Measurements from ENCODE around the gene CLIC5. TPM values are rescaled to one million over a fixed set of nuclear protein-coding genes. Genes with fewer than 3 reads are reported as not detected.

Gene CLIC5
- polyA plus RNA-seq, 3 donors, result not detected

- Histone ChIP-seq H3K9me3 (replicated peaks in 1 of 2; ENCODE audit: control insufficient read depth in 1 of 2, insufficient read depth in 1 of 2, low read length in 2 of 2) (no peaks in the 10 kb centered on the region), H3K27ac (ENCODE audit: low read depth in 1 of 2, low read length in 2 of 2) (no peak overlapping the region), H3K27me3 (ENCODE audit: control insufficient read depth in 2 of 2, insufficient read depth in 2 of 2, low read length in 2 of 2) (no peaks in the 10 kb centered on the region), H4K20me1 (ENCODE audit: insufficient read depth, low read length) (no peaks in the 10 kb centered on the region), H3K36me3 (replicated peaks in 1 of 2; ENCODE audit: control insufficient read depth in 1 of 2, insufficient read depth in 2 of 2, low read length in 2 of 2) (no peaks in the 10 kb centered on the region), H3K4me1 (ENCODE audit: control insufficient read depth in 1 of 2, insufficient read depth in 2 of 2, low read length in 2 of 2) (no peaks in the 10 kb centered on the region), H3K4me2 (replicated peaks; ENCODE audit: extremely low read depth, low read length, poor library complexity, severe bottlenecking) (no peak overlapping the region), H2AFZ (ENCODE audit: insufficient read depth, low read depth, low read length, poor library complexity, severe bottlenecking) (no peak overlapping the region), H3K9ac (ENCODE audit: insufficient read depth, low read length, poor library complexity, severe bottlenecking) (no peak overlapping the region), H3K79me2 (ENCODE audit: insufficient read depth, low read length) (no peaks in the 10 kb centered on the region), H3K4me3 (replicated peaks in 1 of 3; ENCODE audit: low read depth in 2 of 3, low read length in 3 of 3) (no peak overlapping the region)
- intact Hi-C loops (cut with micrococcal nuclease), result no loop called here
- WGBS (ENCODE audit: insufficient coverage), result no CpG with 5 or more reads among the region's 1 CpG
- DNase-seq, result no peak
- H3K4me1 Mint-ChIP-seq, result no peaks in the 10 kb centered on the region
- no peak for TF ChIP-seq CTCF (IDR thresholded peaks at IDR 0.05)
- peaks cover 0 to 2% (median 0%) of the 10 kb centered on the region in 7 donors for H3K9me3 Mint-ChIP-seq
- no peak overlapping the region for H3K4me3 Mint-ChIP-seq
- H3K27me3 Mint-ChIP-seq (ENCODE audit: low read depth in 3 of 3), result peaks cover 0 to 1% (median 1%) of the 10 kb centered on the region in 3 donors
- H3K36me3 Mint-ChIP-seq, result no peaks in the 10 kb centered on the region
- H3K27ac Mint-ChIP-seq, result no peak overlapping the region
These were observed 19.6 kb upstream of the CLIC5 start for GRCh38 chr6:46035242-46035641.

- Mint-ChIP-seq H3K27me3 (ENCODE audit: low read depth in 3 of 3) (peaks cover 0 to 3% (median 1%) of the 10 kb centered on the region in 3 donors), H3K27ac (no peak overlapping the region), H3K4me1 (no peaks in the 10 kb centered on the region), H3K9me3 (peaks cover 0 to 3% (median 0%) of the 10 kb centered on the region in 7 donors), H3K36me3 (no peaks in the 10 kb centered on the region), H3K4me3 (no peak overlapping the region)
- no peak for DNase-seq
- Histone ChIP-seq H4K20me1 (ENCODE audit: insufficient read depth, low read length) (no peaks in the 10 kb centered on the region), H3K4me2 (replicated peaks; ENCODE audit: extremely low read depth, low read length, poor library complexity, severe bottlenecking) (no peak overlapping the region), H3K27ac (ENCODE audit: low read depth in 1 of 2, low read length in 2 of 2) (no peak overlapping the region), H3K4me1 (ENCODE audit: control insufficient read depth in 1 of 2, insufficient read depth in 2 of 2, low read length in 2 of 2) (no peaks in the 10 kb centered on the region), H3K79me2 (ENCODE audit: insufficient read depth, low read length) (no peaks in the 10 kb centered on the region), H3K9me3 (replicated peaks in 1 of 2; ENCODE audit: control insufficient read depth in 1 of 2, insufficient read depth in 1 of 2, low read length in 2 of 2) (no peaks in the 10 kb centered on the region), H3K36me3 (replicated peaks in 1 of 2; ENCODE audit: control insufficient read depth in 1 of 2, insufficient read depth in 2 of 2, low read length in 2 of 2) (no peaks in the 10 kb centered on the region), H3K27me3 (ENCODE audit: control insufficient read depth in 2 of 2, insufficient read depth in 2 of 2, low read length in 2 of 2) (no peaks in the 10 kb centered on the region), H3K4me3 (replicated peaks in 1 of 3; ENCODE audit: low read depth in 2 of 3, low read length in 3 of 3) (no peak overlapping the region), H2AFZ (ENCODE audit: insufficient read depth, low read depth, low read length, poor library complexity, severe bottlenecking) (no peak overlapping the region), H3K9ac (ENCODE audit: insufficient read depth, low read length, poor library complexity, severe bottlenecking) (no peak overlapping the region)
- WGBS (ENCODE audit: insufficient coverage), result 83% methylated on average over 1 of the region's 6 CpGs
- intact Hi-C loops (cut with micrococcal nuclease), result no loop called here
- TF ChIP-seq CTCF (IDR thresholded peaks at IDR 0.05), result no peak
These were observed 16.7 kb upstream of the CLIC5 start for GRCh38 chr6:46032110-46032998.

Data from CD14-positive monocyte (primary cell).